Uterus (tissue), 4 donors: Measurements from ENCODE around the gene DMRTB1. TPM values are rescaled to one million over a fixed set of nuclear protein-coding genes. Genes with fewer than 3 reads are reported as not detected.

Source experiments
- DNase-seq, 2 donors: peaks; one replicate each; pipeline ENCODE4 v3.0.0-alpha.2; 2019 to 2020
- H3K27ac ChIP-seq, 2 donors: fragments of 200-600 bp; sonication (generic); 1 replicate in 1 of 2; 2 replicates in 1 of 2; pipeline ENCODE4 v1.5.1; 2016 to 2018
- H3K27me3 ChIP-seq, 2 donors: fragments of 200-600 bp; sonication (generic); one replicate each; pipeline ENCODE4 v1.5.1; 2018 to 2019; ENCODE audit warnings: control low read depth in 1 of 2
- H3K36me3 ChIP-seq, 2 donors: fragments of 200-600 bp; sonication (generic); one replicate each; pipeline ENCODE4 v1.5.1; 2019; ENCODE audit warnings: control low read depth in 1 of 2
- H3K4me1 ChIP-seq, 2 donors: fragments of 200-600 bp; sonication (generic); one replicate each; pipeline ENCODE4 v1.5.1; 2018 to 2019; ENCODE audit warnings: control low read depth in 1 of 2
- H3K4me3 ChIP-seq, 2 donors: fragments of 200-600 bp; sonication (generic); 1 replicate in 1 of 2; 2 replicates in 1 of 2; pipeline ENCODE4 v1.5.1; 2018 to 2019; ENCODE audit warnings: mild to moderate bottlenecking in 1 of 2
- H3K9me3 ChIP-seq, 2 donors: fragments of 200-600 bp; sonication (generic); one replicate each; pipeline ENCODE4 v1.5.1; 2019; ENCODE audit warnings: control low read depth in 1 of 2
- POLR2A ChIP-seq, 2 donors: fragments of 450-650 bp; IDR thresholded peaks; one replicate each; pipeline ENCODE4 v1.6.1; 2016; ENCODE audit warnings: antibody characterized with exemption in 2 of 2, mild to moderate bottlenecking in 1 of 2, moderate library complexity in 1 of 2
- intact Hi-C: fragments of 100-400 bp; cut with DNase I; formaldehyde crosslinking; loops from one replicate; pipeline ENCODE4 v1.15.1; 2023; ENCODE audit warnings: low total_unique reads
- total RNA-seq, 4 donors: library from RNA; depleted of rRNA in 3 of 4; stranded (reverse); fragments of >200 nt in 3 of 4; gene quantifications; one replicate each; pipeline versions ENCODE4 v1.1.0 to v1.2.4, GENCODE V29; 2014 to 2023
- TF ChIP-seq, protein P1 (sequence below), 4 experiments: fragments of 200-600 bp in 2 of 4; fragments of 450-650 bp in 2 of 4; sonication (generic) in 2 of 4; IDR thresholded peaks; one replicate each; pipeline ENCODE4 v1.5.1; 2016 to 2019; ENCODE audit warnings: antibody characterized with exemption in 4 of 4, mild to moderate bottlenecking in 2 of 4, moderate library complexity in 1 of 4
- donor health status: DM: yes; HTN: yes; CAD: no.

Gene DMRTB1
- total RNA-seq, 4 donors from 2014 or later = not detected

DNA sequence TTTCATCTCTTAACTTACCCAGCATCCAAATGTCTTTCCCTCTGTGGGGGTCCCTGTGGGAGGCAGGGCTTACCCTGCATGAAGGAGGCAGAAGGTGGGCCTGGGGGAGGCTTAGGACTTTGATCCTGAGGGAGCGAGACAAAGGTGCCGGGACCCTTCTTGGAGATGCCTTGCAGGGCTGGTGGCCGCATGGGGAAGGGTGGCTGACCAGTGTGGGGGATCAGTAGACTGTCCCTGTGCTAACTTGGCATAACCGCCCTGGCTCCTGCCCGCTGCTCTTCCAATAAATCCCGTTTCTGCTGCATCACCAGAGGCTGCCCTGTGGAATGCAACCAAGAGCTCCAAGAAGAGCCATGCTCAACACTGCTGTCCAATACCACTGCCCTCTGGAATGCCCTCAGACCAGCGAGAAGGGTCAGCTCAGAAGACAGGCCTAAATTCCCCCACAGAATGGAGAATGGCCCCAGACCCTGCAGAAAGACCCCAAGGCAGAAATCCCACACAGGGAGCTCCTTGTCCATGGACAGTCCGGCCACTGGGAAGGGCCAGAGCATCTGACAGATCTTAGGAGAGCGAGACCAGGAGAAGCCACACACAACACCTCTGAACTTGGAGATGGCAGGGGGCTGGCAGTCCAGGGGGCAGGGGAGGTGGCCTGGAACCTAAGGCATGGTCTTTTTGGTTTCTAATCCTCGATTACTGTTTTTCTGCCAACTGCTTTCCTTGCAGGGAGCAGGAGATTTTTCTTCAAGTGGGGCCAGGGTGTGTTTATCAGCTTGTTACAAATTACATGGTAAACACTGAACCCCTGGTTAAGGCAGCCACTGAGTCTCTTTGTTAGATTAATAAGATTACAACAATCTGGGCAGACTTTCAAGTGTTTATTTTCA is 46.7 kb upstream of the DMRTB1 start:
- H3K27ac ChIP-seq = no peak overlapping the region

DNA sequence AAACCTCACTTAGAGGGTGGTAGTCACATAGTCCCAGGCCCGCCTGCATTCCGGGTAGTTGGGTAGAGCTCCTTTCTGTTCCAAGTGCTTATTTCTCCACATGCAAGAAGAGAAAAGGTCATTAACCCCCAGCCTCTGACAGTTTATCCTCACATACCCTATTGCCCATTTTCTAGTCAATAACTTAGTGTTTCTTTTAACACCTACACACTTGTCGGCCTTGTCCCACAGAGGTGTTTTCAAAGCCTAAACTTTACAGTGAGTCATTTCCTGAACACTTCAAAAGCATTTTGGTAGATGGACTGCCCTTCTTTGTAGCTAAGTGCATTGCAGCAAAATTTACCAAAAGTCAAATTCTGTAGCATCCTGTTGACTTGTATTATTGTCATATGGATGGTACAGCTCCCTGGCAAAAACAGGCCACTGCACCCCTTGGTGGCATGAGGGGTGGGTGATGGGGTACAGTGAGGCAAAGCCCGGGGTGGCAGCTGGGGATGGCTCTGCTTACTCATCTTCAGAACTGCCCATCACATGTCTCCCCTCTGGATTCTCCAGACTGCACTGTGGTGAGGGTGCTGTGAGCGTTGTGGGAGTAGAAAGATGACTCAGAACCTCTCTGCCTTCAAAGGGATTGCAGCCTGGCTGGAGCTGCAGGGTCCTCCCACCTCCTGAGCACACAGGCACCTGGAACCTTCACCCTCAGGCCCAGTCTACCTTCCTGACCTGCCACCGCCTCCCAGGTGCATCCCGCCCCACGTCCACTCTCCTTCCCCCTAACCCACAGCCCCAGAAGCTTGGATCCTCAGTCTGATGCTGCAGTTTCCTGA is 45.8 kb upstream of the DMRTB1 start:
- TF ChIP-seq, protein P1, sequence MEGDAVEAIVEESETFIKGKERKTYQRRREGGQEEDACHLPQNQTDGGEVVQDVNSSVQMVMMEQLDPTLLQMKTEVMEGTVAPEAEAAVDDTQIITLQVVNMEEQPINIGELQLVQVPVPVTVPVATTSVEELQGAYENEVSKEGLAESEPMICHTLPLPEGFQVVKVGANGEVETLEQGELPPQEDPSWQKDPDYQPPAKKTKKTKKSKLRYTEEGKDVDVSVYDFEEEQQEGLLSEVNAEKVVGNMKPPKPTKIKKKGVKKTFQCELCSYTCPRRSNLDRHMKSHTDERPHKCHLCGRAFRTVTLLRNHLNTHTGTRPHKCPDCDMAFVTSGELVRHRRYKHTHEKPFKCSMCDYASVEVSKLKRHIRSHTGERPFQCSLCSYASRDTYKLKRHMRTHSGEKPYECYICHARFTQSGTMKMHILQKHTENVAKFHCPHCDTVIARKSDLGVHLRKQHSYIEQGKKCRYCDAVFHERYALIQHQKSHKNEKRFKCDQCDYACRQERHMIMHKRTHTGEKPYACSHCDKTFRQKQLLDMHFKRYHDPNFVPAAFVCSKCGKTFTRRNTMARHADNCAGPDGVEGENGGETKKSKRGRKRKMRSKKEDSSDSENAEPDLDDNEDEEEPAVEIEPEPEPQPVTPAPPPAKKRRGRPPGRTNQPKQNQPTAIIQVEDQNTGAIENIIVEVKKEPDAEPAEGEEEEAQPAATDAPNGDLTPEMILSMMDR (IDR thresholded peaks at IDR 0.05) = no peak
- TF ChIP-seq POLR2A (IDR thresholded peaks at IDR 0.05) = no peak
- H3K9me3 ChIP-seq = no peaks in the 10 kb centered on the region

More for the DNA sequence above, 46.7 kb upstream of the DMRTB1 start:
- Histone ChIP-seq H3K4me1 (no peaks in the 10 kb centered on the region), H3K4me3 (no peak overlapping the region), H3K9me3 (no peaks in the 10 kb centered on the region), H3K27me3 (no peaks in the 10 kb centered on the region), H3K36me3 (no peaks in the 10 kb centered on the region)
- TF ChIP-seq, protein P1 (IDR thresholded peaks at IDR 0.05) = no peak
- no peak for TF ChIP-seq POLR2A (IDR thresholded peaks at IDR 0.05)
- intact Hi-C loops = no loop called here
- no peak for DNase-seq

DNA sequence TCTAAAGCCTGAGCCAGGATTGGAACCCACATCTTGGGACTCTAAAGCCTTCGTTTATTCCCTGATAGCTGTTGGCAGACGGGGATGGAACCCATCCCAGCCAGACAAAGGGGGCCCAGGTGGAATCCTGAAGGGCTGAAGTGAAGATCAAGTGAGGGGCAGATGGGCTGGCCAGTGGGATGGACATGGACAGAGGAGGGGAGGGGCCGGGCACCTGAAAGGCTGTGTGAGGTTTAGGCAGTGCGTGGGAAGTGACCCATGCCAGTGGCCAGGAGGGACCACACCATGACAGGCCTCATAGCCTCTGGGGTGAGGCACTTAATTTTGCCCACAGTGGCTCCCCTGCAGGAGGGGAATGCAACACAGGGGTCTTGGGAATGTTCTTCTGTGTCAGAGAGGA is 44.6 kb upstream of the DMRTB1 start:
- intact Hi-C loops = no loop called here
- Histone ChIP-seq H3K4me3 (no peak overlapping the region), H3K27me3 (no peaks in the 10 kb centered on the region), H3K36me3 (no peaks in the 10 kb centered on the region), H3K4me1 (no peaks in the 10 kb centered on the region), H3K27ac (no peak overlapping the region), H3K9me3 (no peaks in the 10 kb centered on the region)
- TF ChIP-seq, protein P1 (IDR thresholded peaks at IDR 0.05) = no peak
- TF ChIP-seq POLR2A (IDR thresholded peaks at IDR 0.05) = no peak
- no peak for DNase-seq

More for the DNA sequence above, 45.8 kb upstream of the DMRTB1 start:
- intact Hi-C loops = no loop called here
- Histone ChIP-seq H3K27ac (no peak overlapping the region), H3K4me1 (no peaks in the 10 kb centered on the region), H3K27me3 (no peaks in the 10 kb centered on the region), H3K36me3 (no peaks in the 10 kb centered on the region), H3K4me3 (no peak overlapping the region)
- no peak for DNase-seq

DNA sequence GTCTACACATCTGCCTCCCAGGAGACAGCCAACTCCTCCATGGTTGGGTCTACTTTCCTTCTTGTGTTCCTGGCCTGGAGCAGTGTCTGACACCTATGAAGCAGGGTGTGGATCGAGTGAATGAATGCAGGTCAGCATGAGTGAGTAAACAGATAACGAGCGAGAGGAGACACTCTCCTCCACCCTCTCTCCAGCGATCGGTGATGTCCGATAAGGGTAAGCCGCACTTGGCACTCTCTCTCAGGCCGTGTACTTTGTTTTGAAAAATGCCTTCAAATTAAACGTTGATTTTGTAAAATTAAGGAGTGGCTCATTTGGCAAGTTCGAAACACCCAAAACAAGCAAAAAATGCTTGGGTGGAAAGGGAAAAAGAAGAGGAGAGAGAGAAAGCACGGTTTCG is 43.8 kb upstream of the DMRTB1 start:
- no peak for DNase-seq
- Histone ChIP-seq H3K27me3 (no peaks in the 10 kb centered on the region), H3K4me1 (no peaks in the 10 kb centered on the region), H3K9me3 (no peaks in the 10 kb centered on the region), H3K4me3 (no peak overlapping the region), H3K36me3 (no peaks in the 10 kb centered on the region), H3K27ac (no peak overlapping the region)
- intact Hi-C loops = no loop called here
- TF ChIP-seq, protein P1 (IDR thresholded peaks at IDR 0.05) = no peak
- TF ChIP-seq POLR2A (IDR thresholded peaks at IDR 0.05) = no peak
